B cell (primary cell): ENCODE measurements around the gene BRAF. TPM values are rescaled to one million over a fixed set of nuclear protein-coding genes. Genes with fewer than 3 reads are reported as not detected.

Source experiments
- ATAC-seq: fragments of 200-7000 bp; cut with Tn5 transposase; one replicate; pipeline ENCODE4 v1.10.0; 2021; ENCODE audit warnings: low read depth, mild to moderate bottlenecking, moderate number of reproducible peaks, moderate library complexity
- CTCF ChIA-PET: fragments of 350-600 bp; sonication (Branson Sonifier 250); formaldehyde crosslinking; loops from one replicate; lab custom pipeline; 2021; ENCODE audit warnings: antibody characterized with exemption, inconsistent platforms; lab: Charles Lee
- POLR2A ChIA-PET: fragments of 350-600 bp; sonication (Branson Sonifier 250); formaldehyde crosslinking; loops from one replicate; lab custom pipeline; 2021; ENCODE audit warnings: antibody characterized with exemption; lab: Charles Lee
- DNase-seq: peaks from one replicate; pipeline ENCODE4 v3.0.0; 2013
- H2AFZ ChIP-seq: 2 replicates; pipeline ENCODE4 v1.6.1; 2012; ENCODE audit warnings: mild to moderate bottlenecking, low read depth, low read length; ENCODE audit not compliant: insufficient read depth, poor library complexity, severe bottlenecking
- H3K27ac ChIP-seq, 2 donors: 1 replicate in 1 of 2; 2 replicates in 1 of 2; pipeline ENCODE4 v1.5.1; 2012 to 2013; ENCODE audit warnings: low read length in 2 of 2, mild to moderate bottlenecking in 2 of 2, moderate library complexity in 1 of 2
- H3K27me3 ChIP-seq, 4 experiments: fragments of 200-600 bp in 1 of 4; sonication (generic) in 1 of 4; replicated peaks in 1 of 4; 1 replicate in 2 of 4; 2 replicates in 2 of 4; pipeline versions ENCODE4 v1.6.1 to v1.7.0; 2013 to 2016; ENCODE audit warnings: low read length in 3 of 4, mild to moderate bottlenecking in 2 of 4, mixed read lengths in 1 of 4, moderate library complexity in 1 of 4; ENCODE audit not compliant: insufficient read depth in 4 of 4, control insufficient read depth in 3 of 4; ENCODE audit errors: control extremely low read depth in 1 of 4
- H3K36me3 ChIP-seq, 2 experiments: replicated peaks in 1 of 2; 1 replicate in 1 of 2; 2 replicates in 1 of 2; pipeline versions ENCODE4 v1.6.1 to v1.7.1; 2013; ENCODE audit warnings: low read length in 1 of 2; ENCODE audit not compliant: insufficient read depth in 2 of 2, control insufficient read depth in 1 of 2; ENCODE audit errors: control extremely low read depth in 1 of 2, extremely low read depth in 1 of 2
- H3K4me1 ChIP-seq, 2 donors: fragments of 200-600 bp in 1 of 2; sonication (generic) in 1 of 2; 1 replicate in 1 of 2; 2 replicates in 1 of 2; pipeline versions ENCODE4 v1.5.1 to v1.6.1; 2013 to 2017; ENCODE audit warnings: low read length in 2 of 2; ENCODE audit not compliant: control insufficient read depth in 2 of 2, insufficient read depth in 2 of 2
- H3K4me2 ChIP-seq: replicated peaks from 2 replicates; pipeline ENCODE3; 2012; ENCODE audit warnings: mild to moderate bottlenecking, low read depth, low read length; ENCODE audit not compliant: poor library complexity, severe bottlenecking
- H3K4me3 ChIP-seq, 5 experiments: fragments of 200-600 bp in 1 of 5; sonication (generic) in 1 of 5; 1 replicate in 3 of 5; 2 replicates in 2 of 5; pipeline versions ENCODE4 v1.5.1 to v1.7.0; 2011 to 2016; ENCODE audit warnings: low read length in 4 of 5, mild to moderate bottlenecking in 4 of 5, low read depth in 2 of 5, control low read depth in 1 of 5, moderate library complexity in 1 of 5; ENCODE audit not compliant: insufficient read depth in 1 of 5; ENCODE audit errors: control extremely low read depth in 1 of 5, extremely low read depth in 1 of 5
- H3K79me2 ChIP-seq: fragments of 200-600 bp; sonication (generic); one replicate; pipeline ENCODE4 v1.6.0; 2016; ENCODE audit warnings: low read length; ENCODE audit not compliant: control insufficient read depth, insufficient read depth
- H3K9ac ChIP-seq: fragments of 200-600 bp; sonication (generic); 2 replicates; pipeline ENCODE4 v1.6.1; 2017; ENCODE audit warnings: mild to moderate bottlenecking, low read length, moderate library complexity
- H3K9me3 ChIP-seq, 3 donors: one replicate each; pipeline versions ENCODE4 v1.6.1 to v1.7.1; 2013; ENCODE audit warnings: low read length in 2 of 3; ENCODE audit not compliant: control insufficient read depth in 2 of 3, insufficient read depth in 1 of 3; ENCODE audit errors: control extremely low read depth in 1 of 3
- H4K20me1 ChIP-seq: 2 replicates; pipeline ENCODE4 v1.6.0; 2012; ENCODE audit warnings: mild to moderate bottlenecking, low read length; ENCODE audit not compliant: insufficient read depth, control insufficient read depth, poor library complexity, severe bottlenecking
- H3K27ac Mint-ChIP-seq: one replicate; pipeline ENCODE4 v1.8.0; 2021; ENCODE audit warnings: mixed read lengths
- H3K27me3 Mint-ChIP-seq: one replicate; pipeline ENCODE4 v1.8.0; 2021; ENCODE audit warnings: mixed read lengths
- H3K4me1 Mint-ChIP-seq: one replicate; pipeline ENCODE4 v1.8.0; 2021; ENCODE audit warnings: mixed read lengths
- H3K4me3 Mint-ChIP-seq: one replicate; pipeline ENCODE4 v1.8.0; 2021; ENCODE audit warnings: mixed read lengths
- H3K9me3 Mint-ChIP-seq: one replicate; pipeline ENCODE4 v1.8.0; 2022; ENCODE audit warnings: mixed read lengths; ENCODE audit not compliant: insufficient read depth
- EZH2 ChIP-seq: IDR thresholded peaks from 2 replicates; pipeline ENCODE4 v1.6.1; 2012; ENCODE audit warnings: borderline replicate concordance, low read depth, mild to moderate bottlenecking, moderate library complexity, low read length; ENCODE audit not compliant: insufficient read depth, poor library complexity, severe bottlenecking
- WGBS: methylation state at CpG from one replicate; pipeline ENCODE4 v1.1.5; 2013; ENCODE audit warnings: missing lambda C conversion rate; ENCODE audit not compliant: insufficient coverage; 5-methylcytosine and 5-hydroxymethylcytosine counted together
- intact Hi-C: fragments of 100-400 bp; cut with micrococcal nuclease; formaldehyde crosslinking; loops from one replicate; pipeline ENCODE4 v1.10.0; 2022
- polyA plus RNA-seq: library from polyadenylated mRNA; depleted of rRNA; stranded (reverse); fragments of >200 nt; gene quantifications from 2 replicates; pipeline ENCODE4 v1.2.3, GENCODE V29; 2012
- total RNA-seq, 2 donors: library from RNA; stranded (reverse); fragments of 120-200 nt in 1 of 2; gene quantifications; 1 replicate in 1 of 2; 2 replicates in 1 of 2; pipeline versions ENCODE4 v1.2.3 to v1.2.4, GENCODE V29; 2013 to 2022
- TF ChIP-seq, protein P1 (sequence below): fragments of 200-600 bp; IDR thresholded peaks from one replicate; pipeline ENCODE4 v1.8.0; 2022; ENCODE audit warnings: antibody characterized with exemption, mild to moderate bottlenecking

Gene BRAF
- total and polyA plus RNA-seq, 2 donors (not counting 1 experiment from before 2014, with no cell fraction given), result 13.5 to 90.9 TPM

DNA sequence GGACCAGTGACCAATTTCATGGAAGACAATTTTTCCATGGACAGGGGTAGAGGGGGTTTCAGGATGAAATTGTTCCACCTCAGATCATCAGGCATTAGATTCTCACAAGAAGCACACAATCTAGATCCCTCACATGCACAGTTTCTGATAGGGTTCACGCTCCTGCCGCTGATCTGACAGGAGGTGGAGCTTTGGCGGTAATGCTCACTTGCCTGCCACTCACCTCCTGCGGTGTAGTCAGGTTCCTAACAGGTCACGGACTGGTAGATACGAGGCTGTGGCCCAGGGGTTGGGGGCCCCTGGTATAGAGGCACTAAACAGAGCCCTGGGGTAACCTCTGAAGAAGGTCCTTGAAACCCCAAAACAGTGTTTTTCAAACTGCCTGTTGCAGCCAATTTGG is 6.5 kb downstream of the BRAF start:
- peak overlapping the region in 1 of 2 donors; percentile 7 for H3K27ac ChIP-seq
- ATAC-seq (no peak), DNase-seq (peak; percentile 20)
- H3K27ac Mint-ChIP-seq, result no peak overlapping the region
- no peaks in the 10 kb centered on the region for H3K9me3 Mint-ChIP-seq
- 98% methylated on average over 6 of the region's 6 CpGs for WGBS
- peaks cover 16 to 33% of the 10 kb centered on the region in 2 donors for H3K4me1 ChIP-seq
- H3K4me3 Mint-ChIP-seq, result no peak overlapping the region
- H3K36me3 ChIP-seq, result no peaks in the 10 kb centered on the region
- H3K9me3 ChIP-seq, result no peaks in the 10 kb centered on the region
- POLR2A ChIA-PET, result no interaction called here
- peaks cover 99% of the 10 kb centered on the region for H3K79me2 ChIP-seq
- peaks cover 44% of the 10 kb centered on the region for H4K20me1 ChIP-seq
- peaks cover 46% of the 10 kb centered on the region for H3K4me1 Mint-ChIP-seq
- H3K9ac ChIP-seq, result no peak overlapping the region
- TF ChIP-seq, protein P1, sequence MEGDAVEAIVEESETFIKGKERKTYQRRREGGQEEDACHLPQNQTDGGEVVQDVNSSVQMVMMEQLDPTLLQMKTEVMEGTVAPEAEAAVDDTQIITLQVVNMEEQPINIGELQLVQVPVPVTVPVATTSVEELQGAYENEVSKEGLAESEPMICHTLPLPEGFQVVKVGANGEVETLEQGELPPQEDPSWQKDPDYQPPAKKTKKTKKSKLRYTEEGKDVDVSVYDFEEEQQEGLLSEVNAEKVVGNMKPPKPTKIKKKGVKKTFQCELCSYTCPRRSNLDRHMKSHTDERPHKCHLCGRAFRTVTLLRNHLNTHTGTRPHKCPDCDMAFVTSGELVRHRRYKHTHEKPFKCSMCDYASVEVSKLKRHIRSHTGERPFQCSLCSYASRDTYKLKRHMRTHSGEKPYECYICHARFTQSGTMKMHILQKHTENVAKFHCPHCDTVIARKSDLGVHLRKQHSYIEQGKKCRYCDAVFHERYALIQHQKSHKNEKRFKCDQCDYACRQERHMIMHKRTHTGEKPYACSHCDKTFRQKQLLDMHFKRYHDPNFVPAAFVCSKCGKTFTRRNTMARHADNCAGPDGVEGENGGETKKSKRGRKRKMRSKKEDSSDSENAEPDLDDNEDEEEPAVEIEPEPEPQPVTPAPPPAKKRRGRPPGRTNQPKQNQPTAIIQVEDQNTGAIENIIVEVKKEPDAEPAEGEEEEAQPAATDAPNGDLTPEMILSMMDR, result no peak
- H3K4me2 ChIP-seq, result no peak overlapping the region
- H3K27me3 Mint-ChIP-seq, result no peaks in the 10 kb centered on the region
- no peak overlapping the region for H3K4me3 ChIP-seq
- H3K27me3 ChIP-seq, result no peaks in the 10 kb centered on the region
- no peak overlapping the region for H2AFZ ChIP-seq
- CTCF ChIA-PET, result interaction anchor here (1.1 kb wide), 1 partner anchor 107 kb away, joined by 4 read pairs; no protein-coding TSS in a partner anchor
- intact Hi-C loops, result no loop called here

DNA sequence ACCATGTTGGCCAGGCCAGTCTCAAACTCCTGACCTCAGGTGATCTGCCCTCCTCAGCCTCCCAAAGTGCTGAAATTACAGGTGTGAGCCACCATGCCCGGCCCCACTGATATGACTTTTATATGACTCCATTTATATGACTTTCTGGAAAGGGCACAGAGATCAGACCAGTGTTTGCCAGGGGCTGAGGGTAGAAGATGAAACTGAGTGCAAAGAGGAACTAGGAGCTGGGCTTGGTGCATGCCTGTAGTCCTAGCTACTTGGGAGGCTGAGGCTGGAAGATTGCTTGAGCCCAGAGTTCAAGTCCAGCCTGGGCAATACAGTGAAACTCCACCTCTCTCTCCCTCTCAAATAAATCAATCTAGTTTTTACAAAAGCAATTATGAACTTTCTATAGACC is 7.5 kb downstream of the BRAF start:
- WGBS, result no CpG with 5 or more reads among the region's 1 CpG
- TF ChIP-seq EZH2, result no peak
- TF ChIP-seq, protein P1, result no peak
- Mint-ChIP-seq H3K27ac (no peak overlapping the region), H3K4me1 (peaks cover 56% of the 10 kb centered on the region), H3K4me3 (peak overlapping the region; percentile 18), H3K9me3 (no peaks in the 10 kb centered on the region), H3K27me3 (no peaks in the 10 kb centered on the region)
- ChIA-PET CTCF (interaction anchor here (1.1 kb wide), 1 partner anchor 106 kb away, joined by 4 read pairs; no protein-coding TSS in a partner anchor), POLR2A (no interaction called here)
- intact Hi-C loops, result no loop called here
- H3K4me2 ChIP-seq, result no peak overlapping the region
- H3K27me3 ChIP-seq, result no peaks in the 10 kb centered on the region
- H4K20me1 ChIP-seq, result peaks cover 51% of the 10 kb centered on the region
- peaks cover 15 to 30% of the 10 kb centered on the region in 2 donors for H3K4me1 ChIP-seq
- DNase-seq (peak; percentile 19), ATAC-seq (no peak)
- H3K27ac ChIP-seq, result peak overlapping the region in 1 of 2 donors; percentile 27
- H3K9me3 ChIP-seq, result no peaks in the 10 kb centered on the region
- H2AFZ ChIP-seq, result no peak overlapping the region
- H3K4me3 ChIP-seq, result no peak overlapping the region
- no peak overlapping the region for H3K9ac ChIP-seq
- H3K36me3 ChIP-seq, result no peaks in the 10 kb centered on the region
- peaks cover 99% of the 10 kb centered on the region for H3K79me2 ChIP-seq
